AG09309 (cell line): ENCODE data around the gene TTLL11.
"Not testable (repeated sequence)": the region's sequence is repeated elsewhere in the genome, so short reads cannot be mapped to it uniquely, and the experiment has no call there.

ENCODE experiments used
- DNase-seq: peaks from one replicate; pipeline ENCODE4 v3.0.0-alpha.2; 2010; ENCODE audit warnings: low read depth
- H3K4me3 ChIP-seq: 2 replicates; pipeline ENCODE4 v1.5.1; 2011; ENCODE audit warnings: mild to moderate bottlenecking, low read depth, low read length, moderate library complexity; ENCODE audit not compliant: control insufficient read depth
- CTCF ChIP-seq: IDR thresholded peaks from 2 replicates; pipeline ENCODE4 v1.5.1; 2011; ENCODE audit warnings: mild to moderate bottlenecking, low read depth, low read length, inconsistent platforms; ENCODE audit not compliant: insufficient read depth, control insufficient read depth; ENCODE audit errors: missing control alignments

Gene TTLL11

GRCh38 chr9:122119721-122120120 is 26.6 kb upstream of the TTLL11 start:
- H3K4me3 ChIP-seq: no peak overlapping the region
- no peak for TF ChIP-seq CTCF
- no peak for DNase-seq

DNA sequence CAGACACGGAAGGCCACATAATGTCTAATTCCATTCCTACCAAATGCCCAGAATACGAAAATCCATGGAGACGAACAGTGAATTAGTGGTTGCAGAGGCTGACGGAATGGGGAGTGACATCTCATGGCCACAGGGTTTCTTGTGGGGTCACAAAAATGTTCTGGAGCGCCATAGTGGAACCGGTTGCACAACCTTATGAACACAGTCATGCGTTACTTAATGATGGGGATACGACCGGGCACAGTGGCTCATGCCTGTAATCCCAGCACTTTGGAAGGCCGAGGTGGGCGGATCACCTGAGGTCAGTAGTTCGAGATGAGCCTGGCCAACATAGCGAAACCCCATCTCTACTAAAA is 26.0 kb upstream of the TTLL11 start:
- no peak for DNase-seq
- no peak overlapping the region for H3K4me3 ChIP-seq
- no peak for TF ChIP-seq CTCF

DNA sequence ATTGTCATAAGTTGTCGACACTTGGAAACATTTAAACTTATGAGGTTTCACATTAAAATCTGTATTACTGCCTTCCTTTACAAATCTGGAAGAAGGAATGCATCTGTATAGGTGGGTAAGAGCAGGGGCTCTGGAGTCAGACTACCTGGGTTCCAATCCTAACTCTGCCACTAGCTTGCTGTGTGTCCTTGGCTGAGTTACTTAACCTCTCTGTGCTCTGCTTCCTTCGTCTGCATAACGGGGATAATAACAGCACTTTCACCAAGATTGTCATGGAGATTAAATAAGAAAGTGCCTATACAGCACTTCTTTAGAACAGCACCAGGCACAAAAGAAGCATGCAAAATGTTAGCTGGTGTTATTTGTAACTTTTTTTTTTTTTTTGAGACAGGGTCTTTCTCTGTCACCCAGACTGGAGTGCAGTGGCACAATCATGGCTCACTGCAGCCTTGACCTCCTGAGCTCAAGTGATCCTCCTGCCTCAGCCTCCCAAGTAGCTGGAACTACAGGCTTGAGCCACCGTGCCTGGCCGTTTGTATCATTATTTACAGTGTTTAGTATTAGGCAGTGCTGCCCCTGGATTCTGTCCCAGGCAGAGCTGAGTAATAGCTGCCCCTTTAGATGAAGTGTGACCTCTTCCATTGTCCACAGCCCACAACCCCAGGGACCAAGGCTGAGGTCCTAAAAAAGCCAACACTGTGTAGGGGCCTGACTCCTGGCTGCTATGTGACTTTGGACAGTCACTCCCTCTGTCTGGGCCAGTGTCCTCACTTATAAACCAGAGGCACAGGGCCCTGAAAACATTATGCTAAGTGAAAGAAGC is 25.4 kb upstream of the TTLL11 start:
- no peak overlapping the region for H3K4me3 ChIP-seq
- no peak for DNase-seq
- no peak for TF ChIP-seq CTCF

DNA sequence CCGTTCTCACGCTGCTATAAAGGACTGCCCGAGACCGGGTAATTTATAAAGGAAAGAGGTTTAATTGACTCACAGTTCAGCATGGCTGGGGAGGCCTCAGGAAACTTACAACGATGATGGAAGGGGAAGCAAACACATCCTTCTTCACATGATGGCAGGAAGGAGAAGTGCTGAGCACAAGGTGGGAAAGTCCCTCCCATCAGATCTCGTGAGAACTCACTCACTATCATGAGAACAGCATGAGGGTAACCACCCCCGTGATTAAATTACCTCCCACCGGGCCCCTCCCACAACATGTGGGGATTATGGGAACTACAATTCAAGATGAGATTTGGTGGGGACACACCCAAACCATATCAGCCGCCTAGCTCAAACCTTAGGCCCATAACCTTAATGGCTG is 24.1 kb upstream of the TTLL11 start:
- not testable (repeated sequence) for DNase-seq, H3K4me3 ChIP-seq

DNA sequence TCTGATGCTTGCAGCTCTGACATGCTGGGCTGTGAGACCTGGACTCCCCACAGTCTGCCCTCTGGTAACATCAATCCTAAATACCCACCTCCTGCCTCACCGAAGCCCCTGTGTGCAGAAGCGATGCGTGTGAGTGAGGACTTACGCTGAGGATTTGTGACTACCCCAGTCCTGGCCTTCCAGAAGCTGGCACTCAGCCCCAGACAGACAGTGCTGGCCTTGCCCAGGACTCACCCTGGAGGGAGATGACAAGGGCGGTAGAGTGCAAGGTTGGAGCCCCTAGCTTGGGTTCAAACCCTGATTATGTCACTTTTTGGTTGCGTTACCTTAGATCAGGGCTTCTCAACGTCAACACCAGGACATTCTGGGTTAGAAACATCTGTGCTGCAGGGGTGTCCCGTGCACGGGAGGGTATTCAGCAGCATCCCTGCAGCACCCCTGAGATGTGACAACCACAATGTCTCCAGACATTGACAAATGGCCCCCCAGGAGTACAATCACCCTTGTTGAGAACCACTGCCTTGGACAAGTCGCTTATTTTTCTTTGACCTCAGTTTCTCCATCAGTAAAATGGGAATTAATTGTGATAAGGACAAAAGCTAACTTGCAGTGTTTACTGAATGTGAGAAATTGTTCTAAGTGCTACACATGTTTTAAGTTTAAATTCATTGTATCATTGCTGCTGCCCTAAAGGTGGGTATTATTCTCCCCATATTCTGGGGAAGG is 23.5 kb upstream of the TTLL11 start:
- DNase-seq: no peak
- no peak for TF ChIP-seq CTCF

GRCh38 chr9:122116040-122116439 is 22.9 kb upstream of the TTLL11 start:
- TF ChIP-seq CTCF: no peak
- no peak for DNase-seq
- no peak overlapping the region for H3K4me3 ChIP-seq

More for the DNA sequence above, 23.5 kb upstream of the TTLL11 start:
- H3K4me3 ChIP-seq: no peak overlapping the region
